Fibroblast of lung (primary cell): ENCODE measurements around the gene SERTAD2.

Source experiments
- EZH2 ChIP-seq: IDR thresholded peaks from 2 replicates; pipeline ENCODE4 v1.5.1; 2012; ENCODE audit warnings: low read length, control low read depth, mild to moderate bottlenecking; ENCODE audit errors: missing control alignments
- TF ChIP-seq, protein P1 (sequence below), 2 donors: IDR thresholded peaks in 1 of 2; conservative IDR thresholded peaks in 1 of 2; 1 replicate in 1 of 2; 2 replicates in 1 of 2; pipeline ENCODE4 v1.5.1; 2011 to 2012; ENCODE audit warnings: low read length in 2 of 2, control low read depth in 1 of 2, inconsistent platforms in 1 of 2, low read depth in 1 of 2, mild to moderate bottlenecking in 1 of 2

DNA sequence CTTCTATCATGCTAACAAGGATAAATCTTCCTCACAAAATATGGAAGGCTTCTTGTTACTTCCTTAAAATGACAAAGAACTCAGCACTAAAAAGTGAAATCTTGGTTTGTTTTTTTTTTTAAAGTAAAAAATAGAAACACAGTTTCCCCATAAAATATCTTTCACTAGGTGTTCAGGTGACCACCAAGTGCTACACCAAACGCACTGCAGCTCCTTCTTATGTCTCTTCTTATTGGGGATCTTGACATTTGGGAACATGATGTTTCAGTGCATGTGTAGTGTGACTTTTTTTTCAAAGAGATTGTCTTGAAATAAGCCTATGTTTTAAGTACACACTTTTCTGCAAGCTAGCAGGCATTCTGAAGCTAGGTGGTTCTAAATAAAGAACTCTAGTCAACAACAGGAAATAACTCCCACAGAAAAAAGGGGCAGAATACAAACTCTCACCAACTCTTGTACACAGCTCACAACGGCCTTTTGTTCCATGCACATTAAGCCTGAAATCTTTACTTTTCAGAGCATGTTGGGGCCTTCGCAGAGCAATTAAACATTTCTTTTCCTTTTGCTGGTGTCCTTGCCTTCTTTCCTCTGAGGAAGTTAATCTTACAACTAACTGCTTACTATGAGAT, 13.2 kb upstream of the SERTAD2 start:
- TF ChIP-seq, protein P1, sequence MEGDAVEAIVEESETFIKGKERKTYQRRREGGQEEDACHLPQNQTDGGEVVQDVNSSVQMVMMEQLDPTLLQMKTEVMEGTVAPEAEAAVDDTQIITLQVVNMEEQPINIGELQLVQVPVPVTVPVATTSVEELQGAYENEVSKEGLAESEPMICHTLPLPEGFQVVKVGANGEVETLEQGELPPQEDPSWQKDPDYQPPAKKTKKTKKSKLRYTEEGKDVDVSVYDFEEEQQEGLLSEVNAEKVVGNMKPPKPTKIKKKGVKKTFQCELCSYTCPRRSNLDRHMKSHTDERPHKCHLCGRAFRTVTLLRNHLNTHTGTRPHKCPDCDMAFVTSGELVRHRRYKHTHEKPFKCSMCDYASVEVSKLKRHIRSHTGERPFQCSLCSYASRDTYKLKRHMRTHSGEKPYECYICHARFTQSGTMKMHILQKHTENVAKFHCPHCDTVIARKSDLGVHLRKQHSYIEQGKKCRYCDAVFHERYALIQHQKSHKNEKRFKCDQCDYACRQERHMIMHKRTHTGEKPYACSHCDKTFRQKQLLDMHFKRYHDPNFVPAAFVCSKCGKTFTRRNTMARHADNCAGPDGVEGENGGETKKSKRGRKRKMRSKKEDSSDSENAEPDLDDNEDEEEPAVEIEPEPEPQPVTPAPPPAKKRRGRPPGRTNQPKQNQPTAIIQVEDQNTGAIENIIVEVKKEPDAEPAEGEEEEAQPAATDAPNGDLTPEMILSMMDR (conservative IDR thresholded peaks at IDR 0.05 in 1 of 2, IDR thresholded peaks at IDR 0.05 in 1 of 2; ENCODE audit: low read depth in 1 of 2, low read length in 2 of 2): no peak
- TF ChIP-seq EZH2: no peak
